Stimulated activated CD4-positive, alpha-beta T cell treated with anti-CD3 and anti-CD28 coated beads, Interleukin-4, amount 100 ng/mL, for 48 hours (primary cell): ENCODE results near the gene PHKB.
"Not testable (repeated sequence)": the region's sequence is repeated elsewhere in the genome, so short reads cannot be mapped to it uniquely, and the experiment has no call there.

Source experiments
- DNase-seq, 2 donors: peaks; one replicate each; pipeline ENCODE4 v3.0.0-alpha.2; 2020; ENCODE audit warnings: low read depth in 2 of 2

Gene PHKB

DNA sequence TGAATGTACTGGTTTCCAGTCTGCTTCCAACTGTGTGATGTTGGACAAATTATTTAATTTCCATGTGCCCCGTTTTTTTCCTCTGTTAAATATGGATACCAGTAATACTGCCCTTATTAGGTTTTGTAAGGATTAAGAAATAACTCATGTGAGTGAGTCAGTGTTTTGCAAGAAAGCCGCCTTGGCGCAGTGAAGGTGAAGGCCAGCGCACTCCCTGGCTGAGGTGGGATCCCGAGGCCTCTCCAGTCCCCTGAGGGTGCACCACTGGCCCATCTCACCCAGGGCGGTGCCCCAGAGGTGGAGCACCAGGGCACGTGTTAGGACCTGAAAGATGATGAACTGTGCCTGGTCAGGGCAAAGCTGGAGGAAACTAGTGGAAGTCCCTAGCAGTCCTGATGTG, 43.5 kb downstream of the PHKB start:
- DNase-seq = no peak

DNA sequence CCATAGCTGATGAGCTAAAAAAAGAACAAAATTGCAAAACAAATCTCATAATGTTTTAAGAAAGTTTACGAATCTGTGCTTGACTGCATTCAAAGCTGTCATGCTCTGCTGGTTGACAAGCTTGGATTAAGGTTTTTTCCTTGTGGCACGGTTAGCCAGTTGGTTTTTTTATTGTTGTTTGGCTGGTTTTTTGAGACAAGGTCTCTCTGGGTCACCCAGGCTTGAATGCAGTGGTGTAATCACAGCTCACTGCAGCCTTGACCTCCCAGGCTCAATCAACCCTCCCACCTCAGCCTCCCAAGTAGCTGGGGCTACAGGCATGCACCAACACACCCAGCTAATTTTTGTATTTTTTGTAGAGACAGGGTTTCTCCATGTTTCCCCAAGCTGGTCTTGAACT, 45.7 kb downstream of the PHKB start:
- DNase-seq = no peak

DNA sequence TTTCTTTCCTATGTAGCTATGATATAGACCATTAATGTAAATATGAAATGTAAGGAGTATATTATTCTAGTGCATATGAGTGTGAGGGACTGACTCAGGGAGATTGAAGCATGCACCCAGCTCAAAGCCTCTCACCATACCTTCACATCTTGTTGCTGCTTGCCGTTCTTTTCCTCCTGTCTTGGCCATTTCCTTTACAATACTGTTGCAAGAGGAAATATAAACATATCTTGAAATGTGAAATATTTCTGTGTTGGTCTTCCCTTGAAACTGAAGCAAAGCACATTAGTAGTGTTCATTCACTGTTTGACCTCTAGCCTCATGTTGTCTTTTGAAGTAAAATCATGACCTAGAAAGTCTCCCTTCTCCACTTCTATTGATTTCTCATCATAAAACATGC, 46.6 kb downstream of the PHKB start:
- no peak for DNase-seq

DNA sequence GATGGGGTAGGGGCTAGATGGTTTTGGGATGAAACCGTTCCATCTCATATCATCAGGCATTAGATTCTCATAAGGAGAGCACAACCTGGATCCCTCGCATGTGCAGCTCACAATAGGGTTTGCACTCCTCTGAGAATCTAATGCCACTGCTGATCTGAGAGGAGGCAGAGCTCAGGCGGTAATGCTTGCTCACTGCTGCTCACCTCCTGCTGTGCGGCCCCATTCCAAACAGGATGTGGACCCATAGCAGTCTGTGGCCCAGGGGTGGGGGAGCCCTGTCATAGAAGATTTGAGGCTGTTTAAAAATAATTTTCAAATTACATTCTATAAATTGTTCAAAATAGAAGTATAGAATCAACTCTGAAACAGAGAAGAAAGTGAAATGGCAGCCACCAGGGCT, 50.8 kb downstream of the PHKB start:
- DNase-seq = no peak

- no peak for DNase-seq
These were observed 57.9 kb downstream of the PHKB start for GRCh38 chr16:47519037-47519436.

- no peak for DNase-seq
These were observed 58.4 kb downstream of the PHKB start for GRCh38 chr16:47519546-47519945.

- no peak for DNase-seq
These were observed 59.0 kb downstream of the PHKB start for GRCh38 chr16:47519996-47520679.

- DNase-seq = no peak
These were observed 62.3 kb downstream of the PHKB start for GRCh38 chr16:47523342-47524006.

GRCh38 chr16:47524007-47524405, 62.9 kb downstream of the PHKB start:
- no peak for DNase-seq

DNA sequence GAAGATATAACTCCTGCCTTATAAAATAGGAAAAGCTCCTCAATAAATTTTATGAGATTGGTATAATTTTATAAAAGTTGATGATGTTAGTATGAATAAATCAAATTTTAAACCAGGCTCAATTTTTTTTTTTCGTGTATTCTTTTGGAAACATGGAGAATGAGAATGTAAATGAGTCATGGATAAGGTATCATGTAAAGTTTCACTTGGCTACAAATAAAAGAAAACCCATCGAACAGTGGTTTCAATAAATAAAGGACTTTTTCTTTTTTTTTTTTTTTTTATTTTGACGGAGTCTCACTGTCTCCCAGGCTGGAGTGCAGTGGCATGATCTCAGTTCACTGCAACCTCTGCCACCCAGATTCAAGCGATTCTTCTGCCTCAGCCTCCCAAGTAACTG, 67.3 kb downstream of the PHKB start:
- no peak for DNase-seq

- no peak for DNase-seq
These were observed 72.7 kb downstream of the PHKB start for GRCh38 chr16:47533744-47534292.

DNA sequence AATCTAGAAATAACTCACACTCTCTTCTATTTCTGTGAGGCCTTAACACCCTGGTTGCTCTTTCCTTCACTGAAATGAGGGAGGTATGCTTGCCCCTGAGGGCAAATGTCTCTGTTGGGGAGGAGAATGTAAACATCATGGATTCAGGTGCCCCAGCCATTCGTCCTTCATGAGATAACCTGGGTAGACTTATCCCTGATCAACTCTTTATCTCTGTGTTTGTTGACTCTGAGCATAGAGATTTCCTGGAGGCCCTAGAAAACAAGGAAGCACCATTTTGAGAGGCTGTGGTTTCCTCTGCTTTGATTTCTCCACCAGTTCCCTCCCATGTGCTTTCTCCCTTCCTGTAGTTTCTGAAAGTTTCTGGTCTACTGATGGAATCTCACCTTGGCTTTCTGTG, 77.3 kb downstream of the PHKB start:
- no peak for DNase-seq

GRCh38 chr16:47539707-47540670, 78.9 kb downstream of the PHKB start:
- not testable (repeated sequence) for DNase-seq

DNA sequence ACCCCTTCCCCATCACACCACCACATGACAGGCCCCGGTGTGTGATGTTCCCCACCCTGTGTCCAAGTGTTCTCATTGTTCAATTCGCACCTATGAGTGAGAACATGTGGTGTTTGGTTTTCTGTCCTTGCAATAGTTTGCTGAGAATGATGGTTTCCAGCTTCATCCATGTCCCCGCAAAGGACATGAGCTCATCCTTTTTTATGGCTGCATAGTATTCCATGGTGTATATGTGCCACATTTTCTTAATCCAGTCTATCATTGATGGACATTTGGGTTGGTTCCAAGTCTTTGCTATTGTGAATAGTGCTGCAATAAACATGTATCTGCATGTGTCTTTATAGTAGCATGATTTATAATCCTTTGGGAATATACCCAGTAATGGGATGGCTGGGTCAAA, 80.0 kb downstream of the PHKB start:
- DNase-seq = not testable (repeated sequence)

DNA sequence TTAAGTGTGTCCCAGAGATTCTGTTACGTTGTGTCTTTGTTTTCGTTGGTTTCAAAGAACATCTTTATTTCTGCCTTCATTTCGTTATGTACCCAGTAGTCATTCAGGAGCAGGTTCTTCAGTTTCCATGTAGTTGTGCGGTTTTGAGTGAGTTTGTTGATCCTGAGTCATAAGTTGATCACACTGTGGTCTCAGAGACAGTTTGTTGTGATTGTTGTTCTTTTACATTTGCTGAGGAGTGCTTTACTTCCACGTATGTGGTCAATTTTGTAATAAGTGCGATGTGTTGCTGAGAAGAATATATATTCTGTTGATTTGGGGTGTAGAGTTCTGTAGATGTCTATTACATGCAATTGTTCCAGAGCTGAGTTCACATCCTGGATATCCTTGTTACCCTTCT, 83.1 kb downstream of the PHKB start:
- not testable (repeated sequence) for DNase-seq

DNA sequence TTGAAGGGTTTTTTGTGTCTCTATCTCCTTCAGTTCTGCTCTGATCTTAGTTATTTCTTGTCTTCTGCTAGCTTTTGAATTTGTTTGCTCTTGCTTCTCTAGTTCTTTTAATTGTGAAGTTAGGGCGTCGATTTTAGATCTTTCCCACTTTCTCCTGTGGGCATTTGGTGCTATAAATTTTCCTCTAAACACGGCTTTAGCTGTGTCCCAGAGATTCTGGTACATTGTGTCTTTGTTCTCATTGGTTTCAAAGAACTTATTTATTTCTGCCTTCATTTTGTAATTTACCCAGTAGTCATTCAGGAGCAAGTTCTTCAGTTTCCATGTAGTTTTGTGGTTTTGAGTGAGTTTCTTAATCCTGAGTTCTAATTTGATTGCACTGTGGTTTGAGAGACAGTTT, 90.1 kb downstream of the PHKB start:
- not testable (repeated sequence) for DNase-seq

- not testable (repeated sequence) for DNase-seq
These were observed 90.6 kb downstream of the PHKB start for GRCh38 chr16:47551767-47552166.

DNA sequence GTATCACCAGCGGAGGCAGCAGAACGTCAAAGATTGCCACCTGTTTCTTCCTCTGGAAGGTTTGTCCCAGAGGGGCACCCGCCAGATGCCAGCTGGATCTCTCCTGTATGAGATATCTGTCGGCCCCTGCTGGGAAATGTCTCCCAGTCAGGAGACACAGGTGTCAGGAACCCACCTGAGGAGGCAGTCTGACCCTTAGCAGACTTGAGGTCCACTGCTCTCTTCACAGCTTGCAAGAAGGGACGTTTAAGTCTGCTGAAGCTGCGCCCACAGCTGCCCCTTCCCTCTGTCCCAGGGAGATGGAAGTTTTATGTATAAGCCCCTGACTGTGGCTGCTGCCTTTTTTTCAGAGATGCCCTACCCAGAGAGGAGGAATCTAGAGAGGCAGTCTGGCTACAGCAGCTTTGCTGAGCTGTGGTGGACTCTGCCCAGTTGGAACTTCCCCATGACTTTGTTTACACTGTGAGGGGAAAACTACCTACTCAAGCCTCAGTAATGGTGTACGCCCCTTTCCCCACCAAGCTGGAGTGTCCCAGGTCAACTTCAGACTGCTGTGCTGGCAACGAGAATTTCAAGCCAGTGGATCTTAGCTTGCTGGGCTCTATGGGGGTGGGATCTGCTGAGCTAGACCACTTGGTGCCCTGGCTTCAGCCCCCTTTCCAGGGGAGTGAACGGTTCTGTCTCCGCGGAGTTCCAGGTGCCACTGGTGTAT, 92.9 kb downstream of the PHKB start:
- DNase-seq = no peak

GRCh38 chr16:47554587-47554986, 93.5 kb downstream of the PHKB start:
- not testable (repeated sequence) for DNase-seq

- no peak for DNase-seq
These were observed 100.2 kb downstream of the PHKB start for GRCh38 chr16:47561286-47561685.

GRCh38 chr16:47562366-47562765, 101.2 kb downstream of the PHKB start:
- no peak for DNase-seq

DNA sequence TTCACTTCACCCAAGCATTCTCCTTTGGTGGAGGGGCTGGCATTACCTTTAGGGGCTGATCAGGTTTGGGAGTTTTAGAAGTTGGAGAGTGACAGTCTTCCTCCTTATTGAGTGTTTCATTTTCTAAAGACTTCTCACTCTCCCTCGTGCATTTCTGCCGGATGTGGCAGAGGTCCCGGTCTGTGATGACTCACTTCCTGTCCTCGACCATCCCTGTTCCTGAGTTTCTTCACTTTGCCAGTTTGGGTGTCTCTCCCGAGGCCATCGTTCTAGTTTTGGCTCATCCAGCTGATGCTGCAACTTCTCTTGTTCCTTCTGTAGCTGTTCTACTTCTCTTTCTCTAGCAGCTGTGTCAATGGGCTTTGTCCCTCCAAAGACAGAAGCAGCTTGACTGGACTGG, 104.3 kb downstream of the PHKB start:
- no peak for DNase-seq
